Measurements from ENCODE around the gene ZNF892. TPM values are rescaled to one million over a fixed set of nuclear protein-coding genes. Genes with fewer than 3 reads are reported as not detected.

Gene ZNF892
- total and polyA plus RNA-seq, 2 donors (not counting 1 experiment from before 2014, with no cell fraction given) = 1.1 to 7.3 TPM

DNA sequence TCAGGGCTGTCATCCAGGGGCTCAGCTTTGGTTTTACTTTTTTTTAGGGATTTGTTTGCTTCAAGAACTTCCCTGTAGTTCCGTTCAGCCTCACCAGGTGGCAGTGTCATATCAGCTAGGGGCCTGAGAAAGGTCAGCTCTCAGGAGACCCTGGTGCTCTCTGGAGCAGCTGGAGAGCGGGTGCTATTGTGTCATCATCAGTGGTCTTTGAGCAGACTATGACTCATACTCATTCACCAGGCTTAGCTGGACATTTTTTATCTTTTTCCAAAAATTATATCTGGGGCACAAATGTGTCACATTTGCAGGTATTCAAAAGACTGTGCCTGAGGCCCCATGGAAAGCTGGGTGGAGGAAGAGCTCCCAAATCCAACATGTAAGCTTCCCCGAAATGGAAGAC is 24.4 kb downstream of the ZNF892 start:
- no peak overlapping the region for H3K4me3 ChIP-seq (replicated peaks in 1 of 4; ENCODE audit: control extremely low read depth in 1 of 4, insufficient read depth in 1 of 4, low read depth in 3 of 4, low read length in 4 of 4)
- no peak overlapping the region for H3K27ac ChIP-seq (ENCODE audit: insufficient read depth, low read length)
- no peaks in the 10 kb centered on the region for H3K9me3 ChIP-seq (ENCODE audit: control insufficient read depth, insufficient read depth, low read depth, low read length)
- H3K4me2 ChIP-seq (ENCODE audit: extremely low read depth, insufficient read depth, low read length) = no peak overlapping the region
- peak; percentile 62 to 90 for DNase-seq (ENCODE audit: low read depth in 2 of 2)
- H3K9ac ChIP-seq (ENCODE audit: insufficient read depth, low read length) = no peak overlapping the region
- TF ChIP-seq CTCF (conservative IDR thresholded peaks at IDR 0.05 in 1 of 2, IDR thresholded peaks at IDR 0.05 in 1 of 2; ENCODE audit: low read depth in 1 of 2, low read length in 2 of 2) (peak; percentile 83 to 92), EZH2 (IDR thresholded peaks at IDR 0.05; ENCODE audit: low read length, missing control alignments) (no peak)
- no peaks in the 10 kb centered on the region for H3K36me3 ChIP-seq (ENCODE audit: control insufficient read depth, insufficient read depth, low read length)
- H4K20me1 ChIP-seq (ENCODE audit: control insufficient read depth, extremely low read depth, insufficient read depth, low read length) = no peaks in the 10 kb centered on the region
- H3K27me3 ChIP-seq (ENCODE audit: control insufficient read depth, insufficient read depth, low read length) = no peaks in the 10 kb centered on the region
- H2AFZ ChIP-seq (ENCODE audit: low read length) = no peak overlapping the region
- no peaks in the 10 kb centered on the region for H3K79me2 ChIP-seq (ENCODE audit: control insufficient read depth, insufficient read depth, low read length)
- no peaks in the 10 kb centered on the region for H3K4me1 ChIP-seq (ENCODE audit: control insufficient read depth, extremely low read depth, insufficient read depth, low read length)

DNA sequence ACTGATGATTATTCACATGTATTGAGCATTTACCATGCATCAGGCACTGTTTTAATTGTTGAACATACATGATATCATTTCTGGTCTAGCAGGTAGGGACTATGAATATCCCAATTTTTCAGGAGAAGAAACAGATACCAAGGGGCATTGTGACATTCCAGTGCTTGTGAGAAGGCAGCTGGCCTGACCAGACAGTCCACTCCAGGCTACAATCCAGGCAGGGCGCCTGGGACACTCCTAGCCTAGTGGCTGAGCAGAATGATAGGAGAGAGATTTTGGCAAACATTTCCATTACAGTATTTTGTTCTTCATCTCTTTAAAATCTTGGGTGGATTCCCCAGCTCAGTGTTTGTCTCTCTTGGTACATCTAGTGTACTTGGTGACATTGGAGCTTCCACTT is 24.9 kb downstream of the ZNF892 start:
- no peak overlapping the region for H2AFZ ChIP-seq (ENCODE audit: low read length)
- TF ChIP-seq EZH2 (IDR thresholded peaks at IDR 0.05; ENCODE audit: low read length, missing control alignments) = no peak
- no peak for TF ChIP-seq CTCF (conservative IDR thresholded peaks at IDR 0.05 in 1 of 2, IDR thresholded peaks at IDR 0.05 in 1 of 2; ENCODE audit: low read depth in 1 of 2, low read length in 2 of 2)
- H3K27me3 ChIP-seq (ENCODE audit: control insufficient read depth, insufficient read depth, low read length) = no peaks in the 10 kb centered on the region
- no peaks in the 10 kb centered on the region for H3K4me1 ChIP-seq (ENCODE audit: control insufficient read depth, extremely low read depth, insufficient read depth, low read length)
- H3K4me2 ChIP-seq (ENCODE audit: extremely low read depth, insufficient read depth, low read length) = no peak overlapping the region
- no peak overlapping the region for H3K4me3 ChIP-seq (replicated peaks in 1 of 4; ENCODE audit: control extremely low read depth in 1 of 4, insufficient read depth in 1 of 4, low read depth in 3 of 4, low read length in 4 of 4)
- H3K27ac ChIP-seq (ENCODE audit: insufficient read depth, low read length) = no peak overlapping the region
- H3K36me3 ChIP-seq (ENCODE audit: control insufficient read depth, insufficient read depth, low read length) = no peaks in the 10 kb centered on the region
- H3K9me3 ChIP-seq (ENCODE audit: control insufficient read depth, insufficient read depth, low read depth, low read length) = no peaks in the 10 kb centered on the region
- no peak overlapping the region for H3K9ac ChIP-seq (ENCODE audit: insufficient read depth, low read length)
- no peaks in the 10 kb centered on the region for H3K79me2 ChIP-seq (ENCODE audit: control insufficient read depth, insufficient read depth, low read length)
- DNase-seq (ENCODE audit: low read depth in 2 of 2) = no peak
- no peaks in the 10 kb centered on the region for H4K20me1 ChIP-seq (ENCODE audit: control insufficient read depth, extremely low read depth, insufficient read depth, low read length)

DNA sequence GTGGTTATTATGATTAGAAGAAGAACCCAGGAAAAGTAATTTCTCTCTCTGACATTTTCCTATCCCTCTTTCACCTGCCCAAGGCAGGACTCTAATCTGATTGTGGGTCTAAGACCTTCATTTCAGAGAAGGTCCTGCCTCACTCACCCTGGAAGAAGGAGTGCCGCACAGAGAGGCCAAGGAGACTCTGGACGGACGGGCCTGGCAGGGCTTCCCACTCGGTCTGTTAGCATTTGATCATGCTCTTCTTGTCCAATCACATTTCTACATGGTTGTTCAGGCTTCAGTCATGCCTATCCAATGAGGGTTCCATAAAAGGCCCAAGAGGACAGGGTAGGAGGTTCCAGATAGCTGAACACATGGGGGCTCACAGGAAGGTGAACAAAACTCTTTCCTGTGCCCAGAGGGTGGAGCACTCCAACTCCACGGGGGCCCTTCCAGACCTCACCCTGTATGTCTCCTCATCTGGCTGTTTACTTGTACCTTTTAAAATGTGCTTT is 27.0 kb downstream of the ZNF892 start:
- H4K20me1 ChIP-seq (ENCODE audit: control insufficient read depth, extremely low read depth, insufficient read depth, low read length) = no peaks in the 10 kb centered on the region
- no peak for DNase-seq (ENCODE audit: low read depth in 2 of 2)
- H3K9ac ChIP-seq (ENCODE audit: insufficient read depth, low read length) = no peak overlapping the region
- no peaks in the 10 kb centered on the region for H3K9me3 ChIP-seq (ENCODE audit: control insufficient read depth, insufficient read depth, low read depth, low read length)
- no peak overlapping the region for H3K27ac ChIP-seq (ENCODE audit: insufficient read depth, low read length)
- H3K27me3 ChIP-seq (ENCODE audit: control insufficient read depth, insufficient read depth, low read length) = no peaks in the 10 kb centered on the region
- no peak overlapping the region for H3K4me2 ChIP-seq (ENCODE audit: extremely low read depth, insufficient read depth, low read length)
- H3K79me2 ChIP-seq (ENCODE audit: control insufficient read depth, insufficient read depth, low read length) = no peaks in the 10 kb centered on the region
- H3K4me3 ChIP-seq (replicated peaks in 1 of 4; ENCODE audit: control extremely low read depth in 1 of 4, insufficient read depth in 1 of 4, low read depth in 3 of 4, low read length in 4 of 4) = no peak overlapping the region
- no peaks in the 10 kb centered on the region for H3K4me1 ChIP-seq (ENCODE audit: control insufficient read depth, extremely low read depth, insufficient read depth, low read length)
- no peak for TF ChIP-seq EZH2 (IDR thresholded peaks at IDR 0.05; ENCODE audit: low read length, missing control alignments)
- TF ChIP-seq CTCF (conservative IDR thresholded peaks at IDR 0.05 in 1 of 2, IDR thresholded peaks at IDR 0.05 in 1 of 2; ENCODE audit: low read depth in 1 of 2, low read length in 2 of 2) = no peak
- no peak overlapping the region for H2AFZ ChIP-seq (ENCODE audit: low read length)
- H3K36me3 ChIP-seq (ENCODE audit: control insufficient read depth, insufficient read depth, low read length) = no peaks in the 10 kb centered on the region

Data from fibroblast of lung (primary cell).